IPS DF 19.7 (cell line): ENCODE measurements around the gene NPSR1.
"Not testable (repeated sequence)": the region's sequence is repeated elsewhere in the genome, so short reads cannot be mapped to it uniquely, and the experiment has no call there.

Experiments used
- DNase-seq: peaks from one replicate; pipeline ENCODE4 v3.0.0-alpha.2; 2013; ENCODE audit warnings: low read depth, low spot score

The NPSR1 gene

GRCh38 chr7:34868602-34869001 is 210.6 kb downstream of the NPSR1 start:
- DNase-seq, result not testable (repeated sequence)

- no peak for DNase-seq
Observed at GRCh38 chr7:34869057-34869456, 211.0 kb downstream of the NPSR1 start.

GRCh38 chr7:34870041-34870440 is 212.0 kb downstream of the NPSR1 start:
- not testable (repeated sequence) for DNase-seq

- DNase-seq, result not testable (repeated sequence)
Observed at GRCh38 chr7:34874329-34874728, 216.3 kb downstream of the NPSR1 start.

- no peak for DNase-seq
Observed at GRCh38 chr7:34875481-34875880, 217.5 kb downstream of the NPSR1 start.

GRCh38 chr7:34878944-34879735 is 221.1 kb downstream of the NPSR1 start:
- not testable (repeated sequence) for DNase-seq

- no peak for DNase-seq
Observed at GRCh38 chr7:34879871-34880270, 221.9 kb downstream of the NPSR1 start.

- not testable (repeated sequence) for DNase-seq
Observed at GRCh38 chr7:34883855-34884254, 225.8 kb downstream of the NPSR1 start.

GRCh38 chr7:34886856-34887255 is 228.8 kb downstream of the NPSR1 start:
- no peak for DNase-seq

GRCh38 chr7:34889951-34890350 is 231.9 kb downstream of the NPSR1 start:
- no peak for DNase-seq

GRCh38 chr7:34895202-34895601 is 237.2 kb downstream of the NPSR1 start:
- no peak for DNase-seq
